Endothelial cell of umbilical vein (primary cell): Measurements from ENCODE around the gene AMMECR1. TPM values are rescaled to one million over a fixed set of nuclear protein-coding genes. Genes with fewer than 3 reads are reported as not detected.

Experiments
- BruUV-seq: library from RNA; stranded (reverse); fragments of 400-500 nt; replicated peaks from 2 replicates; lab custom pipeline; 2021; lab: Mats Ljungman, UMichigan
- CTCF ChIA-PET: fragments of 300-600, 350-600 bp; sonication (Branson Sonifier 250); formaldehyde crosslinking; loops from one replicate; lab custom pipeline; 2021; ENCODE audit warnings: antibody characterized with exemption, inconsistent platforms; lab: Charles Lee
- POLR2A ChIA-PET: fragments of 300-600, 350-600 bp; sonication (Branson Sonifier 250); formaldehyde crosslinking; loops from one replicate; lab custom pipeline; 2021; ENCODE audit warnings: antibody characterized with exemption, inconsistent platforms; lab: Charles Lee
- DNase-seq: peaks from one replicate; pipeline ENCODE4 v3.0.0-alpha.2; 2011; ENCODE audit warnings: low read depth, low spot score
- FAIRE-seq: peaks from 2 replicates; lab custom pipeline; 2011; peaks lifted over from hg19 to GRCh38; lab: Jason Lieb, UNC
- H2AFZ ChIP-seq: 2 replicates; pipeline ENCODE4 v1.6.0; 2012; ENCODE audit warnings: low read depth, low read length, control low read depth, inconsistent platforms
- H3K27ac ChIP-seq: 2 replicates; pipeline ENCODE4 v1.5.1; 2011; ENCODE audit warnings: low read depth, mild to moderate bottlenecking, control low read depth, low read length, moderate library complexity; ENCODE audit not compliant: insufficient read depth
- H3K27me3 ChIP-seq, 2 experiments: 2 replicates each; pipeline versions ENCODE4 v1.6.0 to v1.6.1; 2011; ENCODE audit warnings: low read length in 2 of 2, mixed read lengths in 1 of 2; ENCODE audit not compliant: control insufficient read depth in 2 of 2, insufficient read depth in 2 of 2
- H3K36me3 ChIP-seq, 2 experiments: 2 replicates in 1 of 2; 3 replicates in 1 of 2; pipeline ENCODE4 v1.5.1; 2011; ENCODE audit warnings: low read length in 2 of 2, mild to moderate bottlenecking in 1 of 2, moderate library complexity in 1 of 2; ENCODE audit not compliant: control insufficient read depth in 2 of 2, insufficient read depth in 2 of 2; ENCODE audit errors: extremely low read depth in 1 of 2
- H3K4me1 ChIP-seq: 3 replicates; pipeline ENCODE4 v1.5.1; 2011; ENCODE audit warnings: mild to moderate bottlenecking, low read length; ENCODE audit not compliant: control insufficient read depth, insufficient read depth; ENCODE audit errors: extremely low read depth
- H3K4me2 ChIP-seq: 2 replicates; pipeline ENCODE4 v1.6.1; 2011; ENCODE audit warnings: low read length, control low read depth, mixed read lengths; ENCODE audit not compliant: insufficient read depth
- H3K4me3 ChIP-seq, 3 experiments: fragments of 200-600 bp in 1 of 3; sonication (generic), shearing (Covaris generic) in 1 of 3; replicated peaks in 1 of 3; 2 replicates each; pipeline ENCODE4 v1.5.1; 2011 to 2016; ENCODE audit warnings: control low read depth in 3 of 3, low read length in 3 of 3, mild to moderate bottlenecking in 2 of 3, inconsistent platforms in 1 of 3, low read depth in 1 of 3, moderate library complexity in 1 of 3; ENCODE audit not compliant: insufficient read depth in 1 of 3
- H3K79me2 ChIP-seq: 2 replicates; pipeline ENCODE4 v1.6.0; 2012; ENCODE audit warnings: low read length, inconsistent platforms; ENCODE audit not compliant: control insufficient read depth, insufficient read depth
- H3K9ac ChIP-seq: replicated peaks from 2 replicates; pipeline ENCODE3; 2011; ENCODE audit warnings: low read length, control low read depth; ENCODE audit not compliant: insufficient read depth; ENCODE audit errors: extremely low read depth
- H3K9me1 ChIP-seq: replicated peaks from 3 replicates; pipeline ENCODE4 v1.6.0; 2011; ENCODE audit warnings: mild to moderate bottlenecking, low read length; ENCODE audit not compliant: control insufficient read depth, insufficient read depth; ENCODE audit errors: extremely low read depth
- H3K9me3 ChIP-seq: replicated peaks from 2 replicates; pipeline ENCODE4 v1.5.1; 2012; ENCODE audit warnings: low read length, inconsistent platforms; ENCODE audit not compliant: control insufficient read depth, insufficient read depth
- H4K20me1 ChIP-seq: replicated peaks from 2 replicates; pipeline ENCODE3; 2011; ENCODE audit warnings: mild to moderate bottlenecking, low read length; ENCODE audit not compliant: control insufficient read depth, insufficient read depth; ENCODE audit errors: extremely low read depth
- CTCF ChIP-seq, 2 donors: IDR thresholded peaks; 1 replicate in 1 of 2; 2 replicates in 1 of 2; pipeline ENCODE4 v1.5.1; 2011; ENCODE audit warnings: low read length in 2 of 2, mild to moderate bottlenecking in 2 of 2, moderate library complexity in 2 of 2, control low read depth in 1 of 2, inconsistent platforms in 1 of 2, low read depth in 1 of 2; ENCODE audit not compliant: insufficient read depth in 1 of 2; ENCODE audit errors: extremely low read depth in 1 of 2
- EZH2 ChIP-seq: IDR thresholded peaks from 2 replicates; pipeline ENCODE4 v1.6.1; 2012; ENCODE audit warnings: borderline replicate concordance, low read depth, mild to moderate bottlenecking, moderate library complexity, low read length, inconsistent platforms; ENCODE audit not compliant: severe bottlenecking
- FOS ChIP-seq: IDR thresholded peaks from 2 replicates; pipeline ENCODE4 v1.6.1; 2011; ENCODE audit warnings: mild to moderate bottlenecking, low read length, moderate library complexity, borderline replicate concordance; ENCODE audit not compliant: insufficient read depth
- GATA2 ChIP-seq: IDR thresholded peaks from 2 replicates; pipeline ENCODE4 v1.7.0; 2011; ENCODE audit warnings: low read depth, mild to moderate bottlenecking, moderate library complexity, mixed read lengths, low read length; ENCODE audit not compliant: insufficient read length, insufficient read depth
- JUN ChIP-seq: IDR thresholded peaks from 2 replicates; pipeline ENCODE4 v1.6.1; 2011; ENCODE audit warnings: borderline replicate concordance, low read depth; ENCODE audit not compliant: insufficient read length, insufficient read depth
- MAX ChIP-seq: IDR thresholded peaks from 2 replicates; pipeline ENCODE4 v1.6.1; 2011; ENCODE audit not compliant: insufficient read depth, insufficient read length
- MYC ChIP-seq: IDR thresholded peaks from one replicate; pipeline ENCODE4 v1.6.1; 2011; ENCODE audit warnings: mild to moderate bottlenecking, low read depth, low read length
- POLR2A ChIP-seq: IDR thresholded peaks from 2 replicates; pipeline ENCODE4 v1.6.1; 2012; ENCODE audit warnings: low read depth, mild to moderate bottlenecking, control low read depth, low read length
- POLR2AphosphoS5 ChIP-seq: IDR thresholded peaks from 2 replicates; pipeline ENCODE4 v1.6.1; 2012; ENCODE audit warnings: low read depth, mild to moderate bottlenecking, control low read depth, low read length, moderate library complexity; ENCODE audit not compliant: insufficient read depth
- dilution Hi-C: fragments of 300-500 bp; cut with MboI; formaldehyde crosslinking; loops from one replicate; pipeline ENCODE4 v1.15.0; 2019; ENCODE audit warnings: low sequenced_read_pairs; ENCODE audit not compliant: extremely low pct_ligation_motif_present
- intact Hi-C: fragments of 100-400 bp; cut with micrococcal nuclease; formaldehyde crosslinking; loops from one replicate; pipeline ENCODE4 v1.10.0; 2022
- polyA plus RNA-seq, 4 experiments: library from polyadenylated mRNA; depleted of rRNA in 3 of 4; stranded (reverse) in 3 of 4; unstranded in 1 of 4; fragments of >200 nt; gene quantifications; 2 replicates each; pipeline versions ENCODE4 v1.2.1 to v1.2.3, GENCODE V29; 2011 to 2012; ENCODE audit warnings: missing spikeins in 1 of 4
- total RNA-seq: library from RNA; stranded (reverse); gene quantifications from 2 replicates; pipeline ENCODE4 v1.2.3, GENCODE V29; 2021

AMMECR1 gene
- total and polyA plus RNA-seq, 2 donors (not counting 3 experiments of a cell fraction or from before 2014, with no cell fraction given): 3.6 to 6.9 TPM

- ChIA-PET POLR2A (no interaction called here), CTCF (no interaction called here)
- Histone ChIP-seq H3K36me3 (no peaks in the 10 kb centered on the region), H3K9me3 (no peaks in the 10 kb centered on the region), H4K20me1 (no peaks in the 10 kb centered on the region), H2AFZ (no peak overlapping the region), H3K27ac (no peak overlapping the region), H3K9me1 (no peaks in the 10 kb centered on the region), H3K9ac (no peak overlapping the region), H3K79me2 (no peaks in the 10 kb centered on the region), H3K4me3 (no peak overlapping the region), H3K4me1 (peaks cover 21% of the 10 kb centered on the region), H3K27me3 (no peaks in the 10 kb centered on the region), H3K4me2 (no peak overlapping the region)
- TF ChIP-seq MYC: no peak
- TF ChIP-seq FOS: no peak
- TF ChIP-seq JUN: no peak
- TF ChIP-seq MAX: no peak
- no peak for TF ChIP-seq GATA2
- no peak for TF ChIP-seq CTCF (IDR thresholded peaks at IDR 0.05; ENCODE audit: extremely low read depth in 1 of 2, insufficient read depth in 1 of 2, low read depth in 1 of 2, low read length in 2 of 2)
- TF ChIP-seq POLR2AphosphoS5: no peak
- no peak for TF ChIP-seq EZH2
- no peak for TF ChIP-seq POLR2A
- DNase-seq (no peak), FAIRE-seq (no peak)
- intact Hi-C loops: loop anchor here (5.0 kb wide), 1 partner anchor 104 kb away; the partner anchor contains the start of gene AMMECR1
- BruUV-seq: no TSS peak
- dilution Hi-C loops: no loop called here
These were observed 104.7 kb downstream of the AMMECR1 start for GRCh38 chrX:110213183-110213582.
